Kidney capillary endothelial cell (primary cell): ENCODE measurements around the gene TENM4.
"Not testable (repeated sequence)": the region's sequence is repeated elsewhere in the genome, so short reads cannot be mapped to it uniquely, and the experiment has no call there.

Experiments used
- DNase-seq: peaks from one replicate; pipeline ENCODE4 v3.0.0-alpha.2; 2018; ENCODE audit warnings: low spot score

The TENM4 gene

GRCh38 chr11:78638704-78639380 lies 802.0 kb downstream of the TENM4 start:
- no peak for DNase-seq

- DNase-seq, result not testable (repeated sequence)
Observed at GRCh38 chr11:78637527-78637926, 803.3 kb downstream of the TENM4 start.

DNA sequence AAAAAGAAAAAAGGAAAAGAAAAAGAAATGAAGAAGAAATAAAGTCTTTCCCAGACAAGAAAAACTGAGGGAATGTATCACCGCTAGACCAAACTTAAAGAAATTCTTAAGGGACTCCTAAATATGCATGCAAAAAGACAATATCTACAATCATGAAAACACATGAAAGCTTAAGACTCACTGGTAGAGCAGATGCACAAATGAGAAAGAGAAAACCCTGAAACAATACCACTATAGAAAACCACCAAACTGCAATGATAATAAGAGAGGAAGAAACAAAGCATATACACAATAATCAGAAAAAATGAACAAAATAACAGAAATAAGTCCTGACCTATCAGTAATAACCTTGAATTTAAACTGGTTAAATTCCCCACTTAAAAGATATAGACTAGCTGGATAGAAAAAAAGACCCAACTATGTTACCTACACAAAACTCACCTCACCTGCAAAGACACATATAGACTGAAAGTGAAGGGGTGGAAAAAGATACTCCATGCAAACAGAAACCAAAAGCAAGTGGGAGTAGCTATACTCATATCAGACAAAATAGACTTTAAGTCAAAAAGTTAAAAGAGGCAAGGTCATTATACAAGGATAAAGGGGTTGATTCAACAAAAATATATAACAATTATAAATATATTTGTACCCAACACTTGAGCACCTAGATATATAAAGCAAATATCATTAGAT lies 804.9 kb downstream of the TENM4 start:
- DNase-seq, result no peak

DNA sequence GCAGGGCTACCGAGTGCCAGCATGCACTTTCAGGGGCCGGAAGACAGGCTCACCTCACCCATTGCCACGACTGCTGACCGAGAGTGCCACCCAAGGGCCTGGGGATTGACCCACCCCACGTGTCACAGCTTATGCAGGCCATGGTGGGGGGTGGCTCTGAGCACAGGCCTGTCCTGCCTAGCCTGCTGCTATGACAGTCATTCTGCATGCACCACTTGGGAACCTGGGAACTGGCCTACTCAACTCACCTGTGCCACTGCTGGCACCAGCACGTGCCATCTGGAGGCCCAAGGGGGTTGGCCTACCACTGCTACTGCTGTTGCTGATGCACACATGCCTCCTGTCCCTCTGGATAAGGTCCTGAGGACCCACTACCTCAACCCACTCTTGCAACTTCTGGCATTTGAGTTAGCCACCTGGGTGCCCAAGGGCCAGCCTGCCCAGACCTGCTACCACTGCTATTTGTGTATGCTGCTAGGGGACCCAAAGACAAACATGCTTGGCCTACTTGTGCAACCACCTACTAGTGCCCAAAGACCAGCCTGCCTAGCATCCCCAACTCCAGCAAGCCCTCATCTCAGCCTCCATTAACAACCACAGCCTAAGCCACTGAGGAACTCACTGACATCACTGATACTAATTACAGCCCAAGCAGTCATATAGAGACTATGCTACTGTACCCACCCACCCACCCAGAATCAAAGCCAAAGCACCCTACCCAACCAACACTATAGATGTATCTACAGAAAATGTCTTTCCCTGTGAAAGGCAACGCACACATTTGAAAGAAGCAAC lies 807.1 kb downstream of the TENM4 start:
- no peak for DNase-seq

DNA sequence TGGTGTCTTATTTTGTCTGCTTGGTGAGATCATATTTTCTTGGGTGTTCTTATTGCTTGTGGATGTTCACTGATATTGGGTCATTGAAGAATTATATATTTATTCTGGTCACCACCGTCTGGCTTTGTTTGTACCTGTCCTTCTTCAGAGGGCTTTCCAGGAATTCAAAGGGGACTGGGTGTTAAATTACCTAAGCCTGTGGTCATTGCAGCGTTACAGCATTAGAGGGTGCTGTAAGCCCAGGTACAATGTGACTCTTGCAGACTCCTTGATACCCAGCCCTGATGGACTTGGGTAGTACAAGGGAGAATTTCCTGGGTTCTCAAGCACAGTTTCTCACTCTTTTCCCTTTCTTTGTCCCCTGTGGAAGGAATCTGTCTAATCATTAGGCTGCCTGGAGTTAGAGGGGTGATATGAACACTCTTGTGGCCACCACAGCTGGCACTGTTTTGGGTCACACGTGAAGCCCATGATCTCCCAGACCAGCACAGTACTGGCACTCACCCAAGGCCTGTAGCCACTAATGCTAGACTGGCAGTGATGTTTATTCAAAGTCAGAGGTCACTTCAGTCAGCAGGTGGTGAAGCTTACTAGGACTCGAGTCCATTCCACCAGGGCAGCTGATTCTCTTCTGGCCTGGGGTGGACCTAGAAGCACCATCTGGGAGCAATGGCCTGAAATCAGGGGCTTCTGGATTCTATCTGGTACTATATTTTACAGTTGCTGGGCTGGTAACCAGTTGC lies 810.1 kb downstream of the TENM4 start:
- no peak for DNase-seq

- no peak for DNase-seq
Observed at GRCh38 chr11:78630155-78630554, 810.7 kb downstream of the TENM4 start.

- no peak for DNase-seq
Observed at GRCh38 chr11:78622666-78623065, 818.2 kb downstream of the TENM4 start.

- DNase-seq, result no peak
Observed at GRCh38 chr11:78620159-78620558, 820.7 kb downstream of the TENM4 start.

DNA sequence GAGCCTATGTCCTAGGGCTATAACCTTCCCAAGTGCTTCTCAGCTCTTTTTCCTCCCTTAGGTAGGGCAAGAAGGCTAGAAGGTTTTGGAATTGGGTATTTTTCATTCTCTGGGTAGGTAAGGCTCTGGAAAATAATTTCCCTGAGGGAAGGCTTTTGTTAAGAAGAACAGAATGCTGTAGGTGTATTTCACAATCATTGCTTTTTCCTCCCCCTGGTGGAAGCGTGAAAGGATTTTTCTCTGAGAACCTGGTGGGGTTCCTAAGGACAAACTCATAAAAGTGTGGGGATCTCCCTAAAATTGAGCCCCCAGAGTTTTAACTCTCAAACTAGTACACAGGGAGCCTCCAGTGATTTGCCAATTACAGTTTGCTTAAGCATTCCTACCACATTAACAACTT lies 825.1 kb downstream of the TENM4 start:
- DNase-seq, result no peak

DNA sequence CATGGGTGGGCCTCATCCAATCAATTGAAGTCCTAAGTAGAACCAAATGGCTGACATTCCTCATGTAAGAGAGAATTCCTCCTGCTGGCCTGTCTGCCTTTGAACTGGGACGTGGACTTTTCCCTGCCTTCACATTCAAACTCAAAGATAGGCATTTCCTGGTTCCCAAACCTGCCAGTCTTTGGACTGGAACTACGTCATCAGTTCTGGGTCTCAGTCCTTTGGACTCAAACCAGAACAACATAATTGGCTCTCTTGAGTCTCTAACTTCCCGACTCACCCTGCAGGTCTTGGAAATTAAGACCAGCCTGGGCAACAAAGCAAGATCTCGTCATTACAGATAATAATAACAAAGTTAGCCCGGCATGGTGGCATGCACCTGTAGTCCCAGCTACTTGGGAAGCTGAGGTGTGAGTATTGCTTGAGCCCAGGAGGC lies 827.4 kb downstream of the TENM4 start:
- DNase-seq, result no peak

DNA sequence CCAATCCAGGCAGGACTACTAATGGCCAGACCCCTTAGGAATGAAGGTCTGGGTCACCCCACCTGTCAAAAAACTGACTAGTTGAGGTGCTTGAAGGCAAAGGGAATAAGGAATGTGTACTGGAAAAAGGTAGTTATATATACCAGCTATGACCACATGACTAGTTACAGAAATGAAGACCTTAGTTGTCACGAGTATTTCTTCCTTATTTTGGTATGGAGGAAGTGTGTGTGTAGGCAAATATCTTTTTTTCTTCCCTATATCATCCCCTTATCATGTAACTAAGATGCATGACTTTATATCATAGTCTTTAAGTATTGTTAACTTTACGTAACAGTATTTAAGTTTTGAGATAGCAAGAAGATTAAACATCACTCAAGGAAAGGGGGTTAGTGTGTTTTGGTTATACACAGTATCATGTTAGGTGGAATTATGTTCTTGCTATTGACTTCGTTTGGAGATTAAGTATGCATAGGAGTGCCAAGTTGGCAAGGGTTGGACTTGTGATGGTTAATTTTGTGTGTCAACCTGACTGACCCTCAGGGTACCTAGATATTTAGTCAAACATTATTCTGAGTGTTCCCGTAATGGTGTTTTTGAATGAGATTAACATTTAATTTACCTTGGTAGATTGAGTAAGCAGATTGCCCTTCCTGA lies 828.0 kb downstream of the TENM4 start:
- DNase-seq, result no peak

- DNase-seq, result not testable (repeated sequence)
Observed at GRCh38 chr11:78609321-78609720, 831.5 kb downstream of the TENM4 start.

- no peak for DNase-seq
Observed at GRCh38 chr11:78607696-78608095, 833.1 kb downstream of the TENM4 start.

DNA sequence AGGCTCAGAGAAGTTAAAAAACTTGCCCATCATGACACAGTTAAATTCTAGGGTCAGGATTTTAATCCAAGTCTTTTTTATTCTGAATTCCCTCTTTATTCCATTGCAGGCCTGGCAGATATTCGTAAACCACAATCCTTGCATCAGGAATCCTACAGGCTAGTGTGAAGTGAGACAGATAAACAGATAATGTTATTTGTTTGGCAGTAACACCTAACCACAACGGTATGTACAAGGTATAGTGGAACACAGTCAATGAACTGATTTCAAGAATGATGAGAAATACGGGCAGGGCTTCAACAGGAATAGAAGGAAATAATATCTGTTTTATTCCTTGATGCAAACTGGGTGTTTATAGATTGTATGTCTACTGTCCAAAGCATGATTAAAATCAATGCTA lies 834.2 kb downstream of the TENM4 start:
- no peak for DNase-seq

DNA sequence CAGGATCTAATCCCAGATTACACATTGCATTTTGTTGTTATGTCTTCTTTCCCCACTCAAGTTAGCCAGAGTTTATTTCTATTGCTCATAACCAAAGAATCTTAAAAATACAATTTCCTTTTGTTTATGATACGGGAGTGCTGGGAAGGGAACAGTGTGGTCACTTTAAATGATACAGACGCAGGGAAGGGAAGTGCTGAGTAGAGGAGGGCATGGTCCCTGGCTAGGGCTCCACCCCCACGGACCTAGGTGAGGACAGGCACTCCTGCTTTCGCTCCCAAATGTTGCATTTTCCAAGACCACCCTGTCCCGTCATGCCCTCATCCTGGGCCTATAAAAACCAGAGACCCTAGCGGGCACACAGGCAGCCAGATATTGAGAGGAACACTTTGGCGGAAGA lies 835.5 kb downstream of the TENM4 start:
- no peak for DNase-seq

DNA sequence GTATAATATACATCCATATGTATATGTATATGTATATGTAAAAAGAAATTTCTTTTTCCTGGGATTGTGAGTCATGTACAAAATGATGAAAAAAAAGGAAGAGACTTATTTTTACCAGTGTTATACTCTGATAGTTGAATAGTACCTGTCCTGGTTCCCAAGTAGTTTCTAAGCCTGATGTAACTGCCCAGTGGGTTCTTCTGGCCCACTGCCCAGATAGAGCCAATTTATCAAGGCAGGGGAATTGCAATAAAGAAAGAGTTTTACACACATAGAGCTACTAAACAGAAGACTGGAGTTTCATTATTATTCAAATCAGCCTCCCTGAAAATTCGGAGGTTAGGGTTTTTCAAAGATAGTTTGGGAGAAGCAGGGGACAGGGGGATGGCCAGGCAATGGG lies 837.0 kb downstream of the TENM4 start:
- no peak for DNase-seq
